Panc1 (cell line): ENCODE data around the gene MTFR1L. TPM values are rescaled to one million over a fixed set of nuclear protein-coding genes. Genes with fewer than 3 reads are reported as not detected.

Experiments
- ATAC-seq: fragments of 200-7000 bp; cut with Tn5 transposase; 2 replicates; pipeline ENCODE4 v1.9.1; 2020; ENCODE audit warnings: mild to moderate bottlenecking, moderate library complexity
- BruUV-seq: library from RNA; stranded (reverse); fragments of 400-500 nt; replicated peaks from 2 replicates; lab custom pipeline; 2021; lab: Mats Ljungman, UMichigan
- CTCF ChIA-PET: fragments of 300-600 bp; sonication (Branson Sonifier 250); formaldehyde crosslinking; loops from one replicate; lab custom pipeline; 2022; ENCODE audit warnings: antibody characterized with exemption; lab: Charles Lee
- POLR2A ChIA-PET: fragments of 300-600 bp; sonication (Branson Sonifier 250); formaldehyde crosslinking; loops from one replicate; lab custom pipeline; 2022; ENCODE audit warnings: antibody characterized with exemption; lab: Charles Lee
- DNase-seq: peaks from one replicate; pipeline ENCODE4 v3.0.0-alpha.2; 2010; ENCODE audit warnings: low read depth, low spot score
- H3K27ac ChIP-seq: 2 replicates; pipeline ENCODE4 v1.5.1; 2011; ENCODE audit warnings: mild to moderate bottlenecking, low read length, inconsistent platforms
- H3K27me3 ChIP-seq: fragments of 200-500 bp; sonication (Bioruptor generic); 2 replicates; pipeline ENCODE4 v1.6.0; 2014; ENCODE audit warnings: low read length, inconsistent platforms; ENCODE audit not compliant: control insufficient read depth, insufficient read depth
- H3K36me3 ChIP-seq: fragments of 200-500 bp; sonication (Bioruptor generic); 2 replicates; pipeline ENCODE4 v1.5.1; 2014; ENCODE audit warnings: inconsistent platforms, mild to moderate bottlenecking, low read length, moderate library complexity; ENCODE audit not compliant: control insufficient read depth, insufficient read depth
- H3K4me1 ChIP-seq: 2 replicates; pipeline ENCODE4 v1.5.1; 2011; ENCODE audit warnings: inconsistent platforms, mild to moderate bottlenecking, low read length, moderate library complexity; ENCODE audit not compliant: control insufficient read depth, insufficient read depth
- H3K4me3 ChIP-seq, 2 experiments: 2 replicates each; pipeline ENCODE4 v1.5.1; 2011 to 2012; ENCODE audit warnings: low read depth in 2 of 2, low read length in 2 of 2, mild to moderate bottlenecking in 2 of 2, inconsistent platforms in 1 of 2, moderate library complexity in 1 of 2
- H3K9me3 ChIP-seq: fragments of 200-500 bp; sonication (Bioruptor generic); 2 replicates; pipeline ENCODE4 v1.5.1; 2014; ENCODE audit warnings: low read depth, mild to moderate bottlenecking, inconsistent platforms, low read length, moderate library complexity; ENCODE audit not compliant: control insufficient read depth, insufficient read depth
- CTCF ChIP-seq: fragments of 450-650 bp; IDR thresholded peaks from 2 replicates; pipeline ENCODE4 v1.5.1; 2017; ENCODE audit warnings: mild to moderate bottlenecking
- POLR2AphosphoS5 ChIP-seq: IDR thresholded peaks from 2 replicates; pipeline ENCODE4 v1.6.1; 2012; ENCODE audit warnings: mild to moderate bottlenecking, low read depth, low read length, moderate library complexity
- REST ChIP-seq, 2 experiments: IDR thresholded peaks; 2 replicates each; pipeline ENCODE4 v1.6.1; 2011 to 2012; ENCODE audit warnings: low read depth in 2 of 2, control low read depth in 1 of 2, low read length in 1 of 2, mild to moderate bottlenecking in 1 of 2, moderate library complexity in 1 of 2; ENCODE audit not compliant: insufficient read depth in 1 of 2
- SIN3A ChIP-seq: IDR thresholded peaks from 2 replicates; pipeline ENCODE4 v1.6.1; 2012; ENCODE audit warnings: low read depth, mild to moderate bottlenecking, low read length, moderate library complexity, borderline replicate concordance; ENCODE audit not compliant: insufficient read depth
- TCF7L2 ChIP-seq: IDR thresholded peaks from 2 replicates; pipeline ENCODE4 v1.6.1; 2011; ENCODE audit warnings: mild to moderate bottlenecking, low read depth, low read length, inconsistent platforms
- in situ Hi-C: cut with HindIII; loops from 2 replicates; pipeline ENCODE4 v1.10.0; 2016; ENCODE audit warnings: low sequenced_read_pairs, low pct_unique_long_range_greater_than_20kb
- intact Hi-C: fragments of 100-400 bp; cut with micrococcal nuclease; formaldehyde crosslinking; loops from one replicate; pipeline ENCODE4 v1.10.0; 2022; ENCODE audit not compliant: unreplicated experiment
- total RNA-seq: library from RNA; stranded (reverse); gene quantifications from one replicate; pipeline ENCODE4 v1.2.1, GENCODE V29; 2021; ENCODE audit not compliant: unreplicated experiment

MTFR1L gene
- total RNA-seq, 1 experiment from 2014 or later = 68.5 TPM

GRCh38 chr1:25832336-25833037 lies 12.7 kb downstream of the MTFR1L start:
- intact Hi-C loops (loop anchor here (10.0 kb wide), 1 partner anchor 162 kb away; the partner anchor contains the start of gene PAFAH2), in situ Hi-C loops (no loop called here)
- H3K27me3 ChIP-seq = no peaks in the 10 kb centered on the region
- no peak for DNase-seq
- no peak overlapping the region for H3K27ac ChIP-seq
- no peak for TF ChIP-seq SIN3A
- TF ChIP-seq CTCF = no peak
- no peak for TF ChIP-seq REST (IDR thresholded peaks at IDR 0.05; ENCODE audit: insufficient read depth in 1 of 2, low read depth in 2 of 2, low read length in 1 of 2)
- TF ChIP-seq POLR2AphosphoS5 = no peak
- TF ChIP-seq TCF7L2 = no peak
- H3K36me3 ChIP-seq = peaks cover 39% of the 10 kb centered on the region
- CTCF ChIA-PET = no interaction called here
- BruUV-seq = TSS peak; percentile 62
- POLR2A ChIA-PET = no interaction called here
- ATAC-seq = peak; percentile 44; the same call in 1 of the 2 replicates
- no peak overlapping the region for H3K4me3 ChIP-seq
- no peaks in the 10 kb centered on the region for H3K9me3 ChIP-seq
- H3K4me1 ChIP-seq = peaks cover 5% of the 10 kb centered on the region; the same call in 1 of the 2 replicates

GRCh38 chr1:25833158-25833557 lies 13.4 kb downstream of the MTFR1L start:
- H3K4me3 ChIP-seq = no peak overlapping the region
- TF ChIP-seq POLR2AphosphoS5 = no peak
- TF ChIP-seq REST (IDR thresholded peaks at IDR 0.05; ENCODE audit: insufficient read depth in 1 of 2, low read depth in 2 of 2, low read length in 1 of 2) = no peak
- TF ChIP-seq CTCF = no peak
- no peak for TF ChIP-seq SIN3A
- no peak for TF ChIP-seq TCF7L2
- no peaks in the 10 kb centered on the region for H3K9me3 ChIP-seq
- POLR2A ChIA-PET = no interaction called here
- peaks cover 5% of the 10 kb centered on the region; the same call in 1 of the 2 replicates for H3K4me1 ChIP-seq
- peaks cover 39% of the 10 kb centered on the region for H3K36me3 ChIP-seq
- in situ Hi-C loops = no loop called here
- no peaks in the 10 kb centered on the region for H3K27me3 ChIP-seq
- no TSS peak for BruUV-seq
- intact Hi-C loops = loop anchor here (10.0 kb wide), 1 partner anchor 162 kb away; the partner anchor contains the start of gene PAFAH2
- CTCF ChIA-PET = no interaction called here
- DNase-seq = no peak
- H3K27ac ChIP-seq = no peak overlapping the region
- no peak for ATAC-seq
